Measurements from ENCODE around the gene CD48. TPM values are rescaled to one million over a fixed set of nuclear protein-coding genes. Genes with fewer than 3 reads are reported as not detected.
"Not testable (repeated sequence)": the region's sequence is repeated elsewhere in the genome, so short reads cannot be mapped to it uniquely, and the experiment has no call there.

Gene CD48
- polyA plus RNA-seq, 3 donors, result 3.3 to 12.7 (median 3.7) TPM

GRCh38 chr1:160744199-160744851 lies 32.7 kb upstream of the CD48 start:
- H3K27ac ChIP-seq (ENCODE audit: low read depth, low read length), result no peak overlapping the region
- WGBS, 3 donors, result 68 to 72% (median 69%) methylated on average over 7 of the region's 7 CpGs

- H3K27ac ChIP-seq (ENCODE audit: low read depth, low read length), result no peak overlapping the region
- 81 to 88% (median 86%) methylated on average over 3 of the region's 3 CpGs for WGBS, 3 donors
These were observed 31.6 kb upstream of the CD48 start for GRCh38 chr1:160743266-160743665.

- no peak overlapping the region for H3K27ac ChIP-seq (ENCODE audit: low read depth, low read length)
- 74 to 88% (median 80%) methylated on average over 8 of the region's 8 CpGs for WGBS, 3 donors
These were observed 31.0 kb upstream of the CD48 start for GRCh38 chr1:160742428-160743127.

GRCh38 chr1:160741612-160742348 lies 30.2 kb upstream of the CD48 start:
- H3K27ac ChIP-seq (ENCODE audit: low read depth, low read length), result no peak overlapping the region
- WGBS, 3 donors, result 73 to 77% (median 73%) methylated on average over 5 of the region's 5 CpGs

- 85 to 88% (median 86%) methylated on average over 4 of the region's 4 CpGs for WGBS, 3 donors
- no peak overlapping the region for H3K27ac ChIP-seq (ENCODE audit: low read depth, low read length)
These were observed 29.5 kb upstream of the CD48 start for GRCh38 chr1:160741092-160741501.

GRCh38 chr1:160740133-160740688 lies 28.6 kb upstream of the CD48 start:
- no peak overlapping the region for H3K27ac ChIP-seq (ENCODE audit: low read depth, low read length)
- 81 to 91% (median 90%) methylated on average over 5 of the region's 5 CpGs for WGBS, 3 donors

- 54 to 64% (median 64%) methylated on average over 5 of the region's 5 CpGs for WGBS, 3 donors
- H3K27ac ChIP-seq (ENCODE audit: low read depth, low read length), result no peak within 1 kb of the TSS
These were observed 27.5 kb upstream of the CD48 start, which contains the start of gene SLAMF7 for GRCh38 chr1:160739098-160739511. Gene SLAMF7 (plus strand): TSS chr1:160739247. CDS start chr1:160739302, 55 bp downstream.

- H3K27ac ChIP-seq (ENCODE audit: low read depth, low read length), result no peak overlapping the region
- 85 to 89% (median 88%) methylated on average over 2 of the region's 2 CpGs for WGBS, 3 donors
These were observed 26.6 kb upstream of the CD48 start for GRCh38 chr1:160738271-160738670.

GRCh38 chr1:160734301-160734700 lies 22.7 kb upstream of the CD48 start:
- H3K27ac ChIP-seq (ENCODE audit: low read depth, low read length), result no peak overlapping the region

GRCh38 chr1:160733898-160734297 lies 22.3 kb upstream of the CD48 start:
- no peak overlapping the region for H3K27ac ChIP-seq (ENCODE audit: low read depth, low read length)

- no peak overlapping the region for H3K27ac ChIP-seq (ENCODE audit: low read depth, low read length)
- WGBS, 3 donors, result 48 to 92% (median 59%) methylated on average over 1 of the region's 1 CpG
These were observed 20.4 kb upstream of the CD48 start for GRCh38 chr1:160731990-160732389.

GRCh38 chr1:160731564-160731963 lies 19.9 kb upstream of the CD48 start:
- WGBS, 3 donors, result 65 to 83% (median 82%) methylated on average over 2 of the region's 2 CpGs

GRCh38 chr1:160727316-160727640 lies 15.7 kb upstream of the CD48 start:
- no peak overlapping the region for H3K27ac ChIP-seq (ENCODE audit: low read depth, low read length)

More at GRCh38 chr1:160731564-160731963, 19.9 kb upstream of the CD48 start:
- H3K27ac ChIP-seq (ENCODE audit: low read depth, low read length), result not testable (repeated sequence)

GRCh38 chr1:160726498-160727315 lies 15.1 kb upstream of the CD48 start:
- WGBS, 3 donors, result 8 to 13% (median 11%) methylated on average over 8 of the region's 8 CpGs
- no peak overlapping the region for H3K27ac ChIP-seq (ENCODE audit: low read depth, low read length)

- no peak overlapping the region for H3K27ac ChIP-seq (ENCODE audit: low read depth, low read length)
These were observed 14.5 kb upstream of the CD48 start for GRCh38 chr1:160726114-160726497.

GRCh38 chr1:160724465-160725242 lies 13.0 kb upstream of the CD48 start:
- WGBS, 3 donors, result 67 to 77% (median 74%) methylated on average over 11 of the region's 11 CpGs
- no peak overlapping the region for H3K27ac ChIP-seq (ENCODE audit: low read depth, low read length)

More at GRCh38 chr1:160726114-160726497, 14.5 kb upstream of the CD48 start:
- 46 to 53% (median 47%) methylated on average over 3 of the region's 3 CpGs for WGBS, 3 donors

- H3K27ac ChIP-seq (ENCODE audit: low read depth, low read length), result no peak overlapping the region
- WGBS, 3 donors, result 53 to 73% (median 67%) methylated on average over 2 of the region's 2 CpGs
These were observed 11.7 kb upstream of the CD48 start for GRCh38 chr1:160723332-160723731.

GRCh38 chr1:160722726-160723125 lies 11.1 kb upstream of the CD48 start:
- no peak overlapping the region for H3K27ac ChIP-seq (ENCODE audit: low read depth, low read length)
- 64 to 83% (median 69%) methylated on average over 10 of the region's 10 CpGs for WGBS, 3 donors
